HG02885 (cell line): ENCODE results near the gene RAD23A.
"Not testable (repeated sequence)": the region's sequence is repeated elsewhere in the genome, so short reads cannot be mapped to it uniquely, and the experiment has no call there.

Experiments used
- ATAC-seq: cut with Tn5 transposase; IDR thresholded peaks from one replicate; pipeline ENCODE4 v1.9.1; 2021; ENCODE audit warnings: mild to moderate bottlenecking; ENCODE audit not compliant: unreplicated experiment, poor library complexity

RAD23A gene

GRCh38 chr19:12953799-12954611 is 8.3 kb downstream of the RAD23A start:
- ATAC-seq: no peak

DNA sequence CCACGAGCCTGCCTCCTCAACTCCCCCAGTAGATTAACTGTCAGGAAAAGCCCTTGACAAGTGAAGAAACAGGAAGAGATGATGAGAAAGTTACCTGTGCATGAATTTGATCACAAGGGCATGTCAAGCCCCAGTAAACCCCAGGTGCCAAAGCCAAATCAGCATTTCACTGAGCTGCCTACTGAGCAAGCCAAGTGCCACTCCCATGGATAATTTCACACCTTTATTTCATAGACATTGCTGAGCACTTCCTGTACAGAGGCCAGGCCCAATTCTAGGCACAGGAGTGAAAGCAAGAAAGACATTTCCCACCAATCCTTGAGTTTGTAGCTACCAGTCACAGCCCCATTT is 8.9 kb downstream of the RAD23A start:
- no peak for ATAC-seq

GRCh38 chr19:12955575-12955974 is 9.9 kb downstream of the RAD23A start:
- ATAC-seq: not testable (repeated sequence)

GRCh38 chr19:12955996-12956395 is 10.3 kb downstream of the RAD23A start:
- ATAC-seq: no peak

- ATAC-seq: peak; percentile 73
Observed at GRCh38 chr19:12956446-12957388, 11.1 kb downstream of the RAD23A start, which contains the start of gene GADD45GIP1. Gene GADD45GIP1, minus strand, starts transcription at chr19:12957223. Its CDS starts 11 bp downstream, at chr19:12957212.

GRCh38 chr19:12957389-12957952 is 11.8 kb downstream of the RAD23A start:
- not testable (repeated sequence) for ATAC-seq

GRCh38 chr19:12959481-12959880 is 13.8 kb downstream of the RAD23A start:
- ATAC-seq: no peak

DNA sequence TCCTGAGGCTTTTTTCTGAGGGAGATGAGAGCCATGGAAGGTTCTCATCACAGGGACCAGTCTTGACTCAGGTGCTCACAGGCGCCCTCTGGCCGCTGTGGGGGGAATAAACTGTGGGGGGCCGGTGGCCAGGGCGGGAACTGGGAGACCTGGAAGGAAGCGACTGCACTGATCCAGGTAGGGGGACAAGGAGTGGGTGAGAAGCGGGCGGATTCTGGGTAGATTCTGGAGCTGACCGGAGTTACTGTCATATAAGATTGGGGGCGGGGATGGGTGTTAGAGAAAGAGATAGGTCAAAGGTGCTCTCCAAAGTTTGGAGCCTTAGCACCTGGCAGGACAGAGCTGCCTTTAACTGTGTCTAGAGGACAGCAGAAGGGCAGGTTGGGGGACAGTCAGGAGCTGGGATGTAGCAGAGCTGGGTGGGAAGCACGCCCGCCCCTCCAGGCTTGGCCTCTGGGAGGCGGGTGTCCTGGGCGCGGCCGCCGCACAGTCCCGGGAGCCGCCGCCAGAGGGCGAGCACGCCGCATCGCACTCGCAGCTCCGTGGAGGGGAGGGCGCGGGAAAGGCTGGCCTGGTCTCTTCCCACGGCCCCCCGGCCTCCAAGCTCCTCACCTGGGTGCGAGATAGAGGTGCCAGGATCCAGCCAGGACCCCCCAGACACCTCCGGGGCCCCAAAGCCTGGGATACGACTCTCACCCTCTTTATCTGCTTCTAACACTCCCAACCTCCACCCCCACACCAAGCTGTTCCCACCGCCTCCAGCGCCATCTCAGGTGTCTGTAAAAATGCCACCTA is 19.6 kb downstream of the RAD23A start:
- peak; percentile 77 for ATAC-seq

- ATAC-seq: no peak
Observed at GRCh38 chr19:12965812-12966135, 20.1 kb downstream of the RAD23A start.

- ATAC-seq: no peak
Observed at GRCh38 chr19:12967907-12968306, 22.2 kb downstream of the RAD23A start.

- ATAC-seq: no peak
Observed at GRCh38 chr19:12969292-12969988, 23.8 kb downstream of the RAD23A start, which contains the start of gene DAND5. Gene DAND5, plus strand, starts transcription at chr19:12969576. Its CDS starts 85 bp downstream, at chr19:12969661.

GRCh38 chr19:12970070-12970820 is 24.6 kb downstream of the RAD23A start:
- ATAC-seq: no peak

DNA sequence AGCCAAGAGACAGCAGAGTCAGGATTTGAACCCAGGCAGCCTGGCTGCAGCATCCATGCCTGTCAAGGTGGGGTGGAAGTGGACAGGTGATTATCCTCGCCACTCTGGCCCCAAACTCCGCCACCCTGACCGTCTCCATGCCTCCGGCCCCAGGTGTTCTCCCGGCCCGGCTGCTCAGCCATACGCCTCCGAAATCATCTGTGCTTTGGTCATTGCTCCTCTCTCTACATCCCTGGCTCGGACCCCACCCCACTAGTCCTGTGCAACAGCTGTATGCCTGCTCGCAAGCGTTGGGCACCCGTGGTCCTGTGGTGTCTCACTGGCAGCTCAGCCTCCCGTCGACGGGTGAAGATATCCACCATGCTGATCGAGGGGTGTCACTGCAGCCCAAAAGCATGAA is 27.6 kb downstream of the RAD23A start:
- ATAC-seq: no peak

DNA sequence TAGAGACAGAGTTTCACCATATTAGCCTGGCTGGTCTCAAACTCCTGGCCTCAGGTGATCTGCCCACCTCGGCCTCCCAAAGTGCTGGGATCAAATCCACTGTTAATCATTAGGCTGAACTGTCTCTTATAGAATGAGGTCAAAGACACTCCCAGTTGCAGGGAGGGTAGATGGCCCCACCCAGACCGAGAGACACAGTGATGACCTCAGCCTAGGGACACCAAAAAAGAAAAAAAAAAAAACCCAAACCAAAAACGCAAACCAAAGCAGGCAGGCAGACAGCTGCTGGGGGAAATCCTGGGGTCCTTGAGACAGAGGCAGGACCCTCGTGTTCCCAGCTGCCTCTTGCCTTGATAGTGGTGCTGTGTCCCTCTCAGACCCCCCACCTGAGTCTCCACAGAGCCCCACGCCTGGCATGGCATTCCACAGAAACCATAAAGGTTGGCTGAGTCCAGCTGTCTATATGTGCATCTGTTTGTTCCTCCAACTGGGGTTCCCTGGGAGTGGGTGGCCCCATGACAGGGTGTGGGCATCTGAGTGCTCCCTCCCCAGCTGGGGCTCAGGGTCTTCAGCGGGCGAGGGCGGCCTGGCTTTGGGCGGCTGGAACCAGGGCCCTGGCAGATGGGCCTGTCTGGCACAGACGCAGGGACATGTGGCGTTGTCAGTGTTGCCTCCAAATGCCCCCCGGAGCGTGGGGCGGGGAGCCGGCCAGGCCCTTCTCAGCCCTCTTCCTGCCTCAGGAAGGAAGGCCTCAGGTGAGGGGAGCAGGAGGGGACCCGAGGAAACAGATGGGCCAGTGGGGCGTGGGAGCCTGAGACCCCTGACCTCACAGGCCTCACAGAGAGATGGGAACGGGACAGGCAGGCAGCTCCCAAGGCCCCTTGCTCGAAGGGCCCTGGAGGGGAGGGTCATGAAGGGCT is 28.9 kb downstream of the RAD23A start:
- ATAC-seq: no peak

- ATAC-seq: no peak
Observed at GRCh38 chr19:12975221-12975741, 29.6 kb downstream of the RAD23A start.

GRCh38 chr19:12976109-12976508 is 30.4 kb downstream of the RAD23A start:
- ATAC-seq: not testable (repeated sequence)

DNA sequence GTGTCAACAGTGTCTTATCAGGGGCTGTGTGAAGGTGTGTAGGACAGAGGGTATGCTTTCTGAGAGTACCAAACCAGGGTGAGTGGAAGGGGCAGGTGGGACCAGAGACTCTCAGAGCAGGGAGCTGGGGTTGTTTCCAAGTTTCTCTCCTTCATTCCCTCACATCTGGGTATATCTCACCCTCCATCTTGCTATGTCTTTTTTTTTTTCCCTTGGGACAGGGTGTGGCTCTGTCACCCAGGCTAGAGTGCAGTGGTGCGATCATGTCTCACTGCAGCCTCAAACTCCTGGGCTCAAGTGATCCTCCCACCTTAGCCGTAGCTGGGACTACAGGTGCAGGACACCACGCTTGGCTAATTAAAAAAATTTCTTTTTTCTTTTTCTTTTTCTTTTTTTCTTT is 34.3 kb downstream of the RAD23A start:
- no peak for ATAC-seq

DNA sequence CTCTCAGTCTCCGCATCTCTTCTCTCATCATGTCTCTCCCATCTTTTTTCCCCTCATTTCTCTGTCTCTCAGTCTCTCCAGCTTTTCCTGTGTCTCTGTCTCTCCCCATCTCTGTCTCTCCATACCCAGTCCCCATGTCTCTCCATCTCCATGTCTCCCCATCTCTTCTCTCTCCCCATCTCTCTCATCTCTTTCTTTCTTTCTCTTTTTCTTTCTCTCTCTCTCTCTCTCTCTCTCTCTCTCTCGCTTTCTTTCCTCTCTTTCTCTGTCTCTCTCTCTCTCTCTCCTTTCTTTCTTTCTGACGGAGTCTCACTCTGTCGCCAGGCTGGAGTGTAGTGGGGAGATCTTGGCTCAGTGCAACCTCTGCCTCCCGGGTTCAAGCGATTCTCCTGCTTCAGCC is 37.0 kb downstream of the RAD23A start:
- ATAC-seq: no peak
